HCT116 (cell line): ENCODE results near the gene UNC93B1. TPM values are rescaled to one million over a fixed set of nuclear protein-coding genes. Genes with fewer than 3 reads are reported as not detected.
A peak's percentile ranks its signal among the peaks of the same experiment; 100 is the strongest.
"Not testable (repeated sequence)": the region's sequence is repeated elsewhere in the genome, so short reads cannot be mapped to it uniquely, and the experiment has no call there.

ENCODE experiments used
- ATAC-seq: fragments of 200-7000 bp; cut with Tn5 transposase; 2 replicates; pipeline ENCODE4 v1.9.1; 2020; ENCODE audit warnings: mild to moderate bottlenecking, moderate library complexity
- BruUV-seq: library from RNA; stranded (reverse); fragments of 400-500 nt; replicated peaks from 2 replicates; lab custom pipeline; 2021; lab: Mats Ljungman, UMichigan
- CTCF ChIA-PET: fragments of 300-600 bp; sonication (Branson Sonifier 250); formaldehyde crosslinking; loops from one replicate; lab custom pipeline; 2021; ENCODE audit warnings: antibody characterized with exemption; lab: Charles Lee
- POLR2A ChIA-PET: fragments of 300-600, 350-600 bp; sonication (Branson Sonifier 250); formaldehyde crosslinking; loops from one replicate; lab custom pipeline; 2021; ENCODE audit warnings: antibody characterized with exemption; lab: Charles Lee
- RAD21 ChIA-PET, 2 experiments: fragments of 300-600 bp; sonication (Branson Sonifier 250); formaldehyde crosslinking; loops; one replicate each; lab custom pipeline; 2023; ENCODE audit warnings: low total read pairs in 2 of 2; ENCODE audit not compliant: uncharacterized antibody in 2 of 2, unreplicated experiment in 2 of 2, low non-redundant PET in 1 of 2; lab: Charles Lee
- DNase-seq: peaks from one replicate; pipeline ENCODE4 v3.0.0-alpha.2; 2010; ENCODE audit warnings: low read depth, low spot score
- H2AFZ ChIP-seq: fragments of 200-600 bp; shearing (Covaris generic), sonication (generic); 2 replicates; pipeline ENCODE4 v1.6.1; 2017; ENCODE audit warnings: low read depth, mixed run types, mixed read lengths, antibody characterized with exemption, low read length; ENCODE audit not compliant: poor library complexity, severe bottlenecking
- H3K27ac ChIP-seq: 2 replicates; pipeline ENCODE4 v1.5.1; 2012; ENCODE audit warnings: low read depth, low read length
- H3K27me3 ChIP-seq: fragments of 200-600 bp; sonication (generic); 2 replicates; pipeline ENCODE4 v1.6.1; 2016; ENCODE audit warnings: mixed run types, low read length, mixed read lengths; ENCODE audit not compliant: insufficient read depth
- H3K36me3 ChIP-seq, 2 experiments: fragments of 200-500 bp in 1 of 2; fragments of 200-600 bp in 1 of 2; sonication (Bioruptor generic) in 1 of 2; sonication (generic) in 1 of 2; 2 replicates each; pipeline versions ENCODE4 v1.5.1 to v1.6.1; 2014 to 2016; ENCODE audit warnings: low read length in 2 of 2, inconsistent platforms in 1 of 2, mixed read lengths in 1 of 2, mixed run types in 1 of 2; ENCODE audit not compliant: insufficient read depth in 2 of 2, control insufficient read depth in 1 of 2
- H3K4me1 ChIP-seq, 2 experiments: fragments of 200-600 bp in 1 of 2; sonication (generic) in 1 of 2; 2 replicates each; pipeline versions ENCODE4 v1.5.1 to v1.6.1; 2012 to 2017; ENCODE audit warnings: low read length in 2 of 2, inconsistent platforms in 1 of 2, mild to moderate bottlenecking in 1 of 2, mixed read lengths in 1 of 2, mixed run types in 1 of 2, moderate library complexity in 1 of 2; ENCODE audit not compliant: insufficient read depth in 2 of 2, control insufficient read depth in 1 of 2
- H3K4me2 ChIP-seq: fragments of 200-600 bp; sonication (generic); 2 replicates; pipeline ENCODE4 v1.6.1; 2017; ENCODE audit warnings: mixed run types, low read length, mixed read lengths
- H3K4me3 ChIP-seq, 2 experiments: fragments of 200-600 bp in 1 of 2; sonication (generic) in 1 of 2; replicated peaks in 1 of 2; 2 replicates each; pipeline ENCODE4 v1.5.1; 2011 to 2016; ENCODE audit warnings: low read length in 2 of 2, control low read depth in 1 of 2, low read depth in 1 of 2, mild to moderate bottlenecking in 1 of 2, mixed read lengths in 1 of 2, mixed run types in 1 of 2
- H3K79me2 ChIP-seq: fragments of 200-600 bp; sonication (generic); 2 replicates; pipeline ENCODE4 v1.6.1; 2017; ENCODE audit warnings: mild to moderate bottlenecking, mixed run types, low read length, moderate library complexity, mixed read lengths; ENCODE audit not compliant: insufficient read depth
- H3K9ac ChIP-seq: fragments of 200-600 bp; sonication (generic); 2 replicates; pipeline ENCODE4 v1.6.1; 2016; ENCODE audit warnings: low read length, mixed read lengths
- H3K9me2 ChIP-seq: fragments of 200-600 bp; sonication (generic), shearing (Covaris generic); 2 replicates; pipeline ENCODE4 v1.6.1; 2017; ENCODE audit warnings: mixed run types, mild to moderate bottlenecking, moderate library complexity; ENCODE audit not compliant: insufficient read depth
- H3K9me3 ChIP-seq, 2 experiments: fragments of 200-500 bp in 1 of 2; fragments of 200-600 bp in 1 of 2; sonication (Bioruptor generic) in 1 of 2; sonication (generic) in 1 of 2; 2 replicates each; pipeline ENCODE4 v1.6.1; 2014 to 2017; ENCODE audit warnings: low read length in 2 of 2, mixed read lengths in 2 of 2, inconsistent platforms in 1 of 2, low read depth in 1 of 2, mild to moderate bottlenecking in 1 of 2, mixed run types in 1 of 2, moderate library complexity in 1 of 2; ENCODE audit not compliant: control insufficient read depth in 1 of 2, insufficient read depth in 1 of 2
- H4K20me1 ChIP-seq: fragments of 200-600 bp; sonication (generic), shearing (Covaris generic); 2 replicates; pipeline ENCODE4 v1.6.1; 2017; ENCODE audit warnings: mixed run types, mild to moderate bottlenecking, moderate library complexity; ENCODE audit not compliant: insufficient read depth
- CBX3 ChIP-seq: IDR thresholded peaks from 2 replicates; pipeline ENCODE4 v1.6.1; 2012; ENCODE audit warnings: low read depth
- MAX ChIP-seq: IDR thresholded peaks from 2 replicates; pipeline ENCODE4 v1.6.1; 2012
- RAD21 ChIP-seq: IDR thresholded peaks from 2 replicates; pipeline ENCODE4 v1.6.1; 2012; ENCODE audit warnings: low read depth, mild to moderate bottlenecking
- SP1 ChIP-seq: IDR thresholded peaks from 2 replicates; pipeline ENCODE4 v1.6.1; 2012; ENCODE audit warnings: low read depth
- intact Hi-C: fragments of 100-400 bp; cut with micrococcal nuclease; formaldehyde crosslinking; loops from 2 replicates; pipeline ENCODE4 v1.10.0; 2022
- total RNA-seq: library from RNA; stranded (reverse); gene quantifications from one replicate; pipeline ENCODE4 v1.2.1, GENCODE V29; 2021; ENCODE audit not compliant: unreplicated experiment

UNC93B1 gene
- total RNA-seq, 1 experiment from 2014 or later, result 72.9 TPM

GRCh38 chr11:67981226-67981625 is 22.7 kb downstream of the UNC93B1 start:
- BruUV-seq, H3K79me2 ChIP-seq, ATAC-seq, H2AFZ ChIP-seq, CTCF ChIA-PET, H3K27me3 ChIP-seq, DNase-seq, H3K9ac ChIP-seq, POLR2A ChIA-PET, H3K4me3 ChIP-seq, H4K20me1 ChIP-seq, H3K9me3 ChIP-seq, intact Hi-C loops, H3K4me2 ChIP-seq, H3K36me3 ChIP-seq, H3K27ac ChIP-seq, H3K9me2 ChIP-seq, RAD21 ChIA-PET: not testable (repeated sequence)
- peaks cover 14 to 15% of the 10 kb centered on the region in 2 experiments; a peak in 3 of 4 replicates for H3K4me1 ChIP-seq

DNA sequence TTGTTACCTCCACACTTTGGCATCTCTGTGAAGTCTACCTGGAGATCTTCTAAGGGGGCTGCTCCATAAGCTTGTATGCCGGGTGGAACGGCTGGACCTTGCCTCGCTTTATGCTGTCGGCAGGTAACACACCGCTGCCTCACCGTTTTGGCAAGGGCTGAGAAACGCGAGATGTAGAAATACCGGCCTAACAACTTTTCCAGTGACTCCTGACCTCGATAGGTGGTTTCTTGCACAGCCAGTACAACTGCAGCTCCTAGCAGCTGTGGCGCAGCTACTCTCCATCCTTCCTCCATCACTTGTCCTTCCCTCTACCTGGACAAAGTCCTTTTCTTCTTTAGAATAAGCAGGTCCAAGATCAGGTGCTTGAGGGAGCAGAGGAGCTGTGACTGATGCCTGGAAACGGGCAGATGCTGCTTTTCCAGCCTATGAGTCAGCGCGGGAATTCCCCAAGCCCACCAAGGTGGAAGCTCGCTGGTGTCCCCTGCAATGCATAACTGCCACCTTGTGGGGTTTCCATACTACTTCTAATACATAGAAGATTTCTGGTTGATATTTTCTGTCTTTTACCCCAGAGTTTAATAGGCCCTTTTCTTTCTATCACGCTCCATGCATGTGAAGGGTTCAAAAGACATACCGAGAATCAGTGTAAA is 25.0 kb downstream of the UNC93B1 start:
- H3K9me2 ChIP-seq, H4K20me1 ChIP-seq, ATAC-seq, DNase-seq, intact Hi-C loops, BruUV-seq, H3K9me3 ChIP-seq, H3K36me3 ChIP-seq, POLR2A ChIA-PET, H3K27me3 ChIP-seq, H3K27ac ChIP-seq, RAD21 ChIA-PET, H3K9ac ChIP-seq, H3K79me2 ChIP-seq: not testable (repeated sequence)
- peaks cover 14 to 15% of the 10 kb centered on the region in 2 experiments; a peak in 3 of 4 replicates for H3K4me1 ChIP-seq
- CTCF ChIA-PET, result interaction anchor here (0.9 to 1.0 kb wide), 2 partner anchors 18 to 23 kb away, joined by 3 read pairs; no protein-coding TSS in a partner anchor
- H3K4me3 ChIP-seq, result 0 out of 4 replicates have a peak overlapping the region, but pooled peaks of 1 of the 2 experiments have one; percentile 13
- peak overlapping the region; percentile 35 for H2AFZ ChIP-seq
- peak; percentile 61; the same call in 1 of the 2 replicates for TF ChIP-seq MAX
- TF ChIP-seq CBX3, result 0 out of 2 replicates have a peak, but pooled peaks have one; percentile 58
- TF ChIP-seq RAD21, result 0 out of 2 replicates have a peak, but pooled peaks have one; percentile 23
- peak; percentile 42; the same call in 1 of the 2 replicates for TF ChIP-seq SP1
- H3K4me2 ChIP-seq, result peak overlapping the region; percentile 51

- POLR2A ChIA-PET, DNase-seq: not testable (repeated sequence)
Observed at GRCh38 chr11:67974746-67975145, 29.2 kb downstream of the UNC93B1 start.

DNA sequence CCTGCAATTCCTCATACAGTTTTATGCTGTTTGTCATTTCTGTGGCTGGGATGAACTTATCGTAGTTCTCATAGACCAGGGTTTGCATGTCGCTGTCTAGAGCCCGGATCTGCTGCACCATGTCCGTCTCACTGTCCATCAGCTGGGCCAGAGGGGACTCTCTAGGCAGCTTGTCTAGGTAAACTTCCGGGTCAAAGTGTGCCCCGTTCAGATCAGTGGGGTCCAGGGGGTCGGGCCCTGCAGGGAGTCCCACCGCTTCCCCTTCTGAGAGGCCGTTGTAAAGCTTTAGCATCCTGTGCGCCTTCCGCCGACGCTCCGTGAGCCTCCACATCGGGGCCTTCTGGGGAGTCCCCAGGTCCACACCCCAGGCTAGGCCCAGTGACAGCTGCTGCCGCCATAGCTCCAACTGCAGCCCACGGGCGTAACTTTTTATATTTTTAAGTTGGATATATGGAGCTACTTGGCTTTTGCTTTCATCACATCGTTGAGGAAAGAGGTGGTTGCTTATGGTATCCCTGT is 38.0 kb downstream of the UNC93B1 start:
- CTCF ChIA-PET, H4K20me1 ChIP-seq: not testable (repeated sequence)

More at GRCh38 chr11:67974746-67975145, 29.2 kb downstream of the UNC93B1 start:
- H3K4me3 ChIP-seq, H3K9me3 ChIP-seq, H3K9me2 ChIP-seq, H4K20me1 ChIP-seq, BruUV-seq, H3K36me3 ChIP-seq, H3K4me2 ChIP-seq, RAD21 ChIA-PET, ATAC-seq, CTCF ChIA-PET, H3K27me3 ChIP-seq, intact Hi-C loops, H2AFZ ChIP-seq, H3K27ac ChIP-seq, H3K79me2 ChIP-seq, H3K9ac ChIP-seq: not testable (repeated sequence)
- peaks cover 14 to 15% of the 10 kb centered on the region in 2 experiments; a peak in 3 of 4 replicates for H3K4me1 ChIP-seq

More for the DNA sequence above, 38.0 kb downstream of the UNC93B1 start:
- H3K79me2 ChIP-seq, DNase-seq, H3K9me2 ChIP-seq, RAD21 ChIA-PET, BruUV-seq, H3K27ac ChIP-seq, H3K4me1 ChIP-seq, H3K4me3 ChIP-seq, intact Hi-C loops, H2AFZ ChIP-seq, POLR2A ChIA-PET, H3K9ac ChIP-seq, ATAC-seq, H3K27me3 ChIP-seq, H3K4me2 ChIP-seq, H3K36me3 ChIP-seq, H3K9me3 ChIP-seq: not testable (repeated sequence)
